Lower leg skin (tissue), 4 donors: ENCODE data around the gene DTNA. TPM values are rescaled to one million over a fixed set of nuclear protein-coding genes. Genes with fewer than 3 reads are reported as not detected.

Experiments
- DNase-seq, 2 donors: peaks; one replicate each; pipeline ENCODE4 v3.0.0-alpha.2; 2019; ENCODE audit warnings: low spot score in 2 of 2
- H3K4me3 ChIP-seq: fragments of 200-600 bp; sonication (generic); 2 replicates; pipeline ENCODE4 v1.5.1; 2017; ENCODE audit warnings: mild to moderate bottlenecking, low read depth; ENCODE audit not compliant: poor library complexity, severe bottlenecking
- POLR2A ChIP-seq, 2 donors: fragments of 450-650 bp; IDR thresholded peaks; one replicate each; pipeline ENCODE4 v1.6.1; 2016 to 2017; ENCODE audit warnings: antibody characterized with exemption in 2 of 2, mild to moderate bottlenecking in 1 of 2, moderate library complexity in 1 of 2
- WGBS, 2 donors: methylation state at CpG; one replicate each; pipeline ENCODE4 v1.1.5; 2018; 5-methylcytosine and 5-hydroxymethylcytosine counted together
- intact Hi-C: fragments of 100-400 bp; cut with DNase I; formaldehyde crosslinking; loops from one replicate; pipeline ENCODE4 v1.15.0; 2023; ENCODE audit warnings: low total_unique reads
- total RNA-seq, 4 donors: library from RNA; depleted of rRNA; stranded (reverse); fragments of >200 nt; gene quantifications; one replicate each; pipeline ENCODE4 v1.1.0, GENCODE V29; 2016
- TF ChIP-seq, protein P1 (sequence below), 3 donors: fragments of 450-650 bp; IDR thresholded peaks; one replicate each; pipeline ENCODE4 v1.5.1; 2016; ENCODE audit warnings: antibody characterized with exemption in 3 of 3, mild to moderate bottlenecking in 3 of 3, moderate library complexity in 2 of 3

DTNA gene
- total RNA-seq, 4 donors from 2014 or later = 3.3 to 8.0 (median 5.7) TPM

DNA sequence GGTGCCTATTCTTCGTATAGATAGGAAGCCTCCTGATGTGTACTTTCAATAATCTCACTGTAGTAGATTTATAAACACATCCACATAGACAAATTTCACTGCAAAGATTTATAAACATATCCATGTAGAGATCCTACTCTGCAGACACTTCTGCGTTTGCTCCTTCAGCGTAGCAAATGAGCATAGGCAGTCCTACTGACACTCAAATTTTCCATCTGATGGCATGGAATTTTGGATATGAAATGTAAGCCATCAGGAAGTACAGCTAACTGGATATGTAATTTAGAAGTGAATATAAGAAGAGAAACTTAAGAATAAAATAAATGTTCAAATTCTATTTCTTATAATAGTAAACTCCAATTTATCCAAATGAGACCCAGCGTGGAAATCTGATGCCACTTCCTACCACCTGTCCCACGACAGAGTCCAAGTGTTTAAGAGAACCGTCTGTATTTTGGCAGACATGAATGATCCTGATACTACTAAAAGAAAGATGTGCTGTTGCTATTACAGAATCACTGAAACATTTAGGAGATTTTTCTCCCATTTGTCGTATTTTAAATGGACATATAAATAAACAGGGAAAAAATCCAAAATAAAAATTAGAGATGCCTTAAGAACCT, 86.0 kb downstream of the DTNA start:
- no peak overlapping the region for H3K4me3 ChIP-seq
- no peak for DNase-seq
- TF ChIP-seq POLR2A (IDR thresholded peaks at IDR 0.05) = no peak
- TF ChIP-seq, protein P1, sequence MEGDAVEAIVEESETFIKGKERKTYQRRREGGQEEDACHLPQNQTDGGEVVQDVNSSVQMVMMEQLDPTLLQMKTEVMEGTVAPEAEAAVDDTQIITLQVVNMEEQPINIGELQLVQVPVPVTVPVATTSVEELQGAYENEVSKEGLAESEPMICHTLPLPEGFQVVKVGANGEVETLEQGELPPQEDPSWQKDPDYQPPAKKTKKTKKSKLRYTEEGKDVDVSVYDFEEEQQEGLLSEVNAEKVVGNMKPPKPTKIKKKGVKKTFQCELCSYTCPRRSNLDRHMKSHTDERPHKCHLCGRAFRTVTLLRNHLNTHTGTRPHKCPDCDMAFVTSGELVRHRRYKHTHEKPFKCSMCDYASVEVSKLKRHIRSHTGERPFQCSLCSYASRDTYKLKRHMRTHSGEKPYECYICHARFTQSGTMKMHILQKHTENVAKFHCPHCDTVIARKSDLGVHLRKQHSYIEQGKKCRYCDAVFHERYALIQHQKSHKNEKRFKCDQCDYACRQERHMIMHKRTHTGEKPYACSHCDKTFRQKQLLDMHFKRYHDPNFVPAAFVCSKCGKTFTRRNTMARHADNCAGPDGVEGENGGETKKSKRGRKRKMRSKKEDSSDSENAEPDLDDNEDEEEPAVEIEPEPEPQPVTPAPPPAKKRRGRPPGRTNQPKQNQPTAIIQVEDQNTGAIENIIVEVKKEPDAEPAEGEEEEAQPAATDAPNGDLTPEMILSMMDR (IDR thresholded peaks at IDR 0.05) = no peak
- WGBS, 2 donors = 80 to 86% methylated on average over 7 of the region's 7 CpGs
- intact Hi-C loops = no loop called here

DNA sequence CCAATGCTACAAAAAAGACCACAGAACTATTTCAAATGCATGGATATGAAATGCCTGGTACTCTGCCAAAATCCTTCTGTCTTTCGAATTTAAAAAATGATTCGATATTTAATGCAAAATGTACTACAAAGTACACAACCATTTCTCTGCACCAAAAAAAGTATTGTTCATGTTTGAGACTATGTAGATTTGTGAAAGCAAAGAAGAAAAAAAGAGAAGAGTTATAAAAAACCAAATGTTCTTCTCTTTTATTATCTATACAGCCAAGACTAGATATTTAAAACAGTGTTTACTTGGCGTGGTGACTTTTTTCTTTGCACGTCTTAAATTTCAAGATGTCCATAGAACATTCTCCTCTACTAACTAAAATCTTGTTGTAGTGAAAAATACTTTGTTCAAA, 89.2 kb downstream of the DTNA start:
- TF ChIP-seq, protein P1 (IDR thresholded peaks at IDR 0.05) = no peak
- TF ChIP-seq POLR2A (IDR thresholded peaks at IDR 0.05) = no peak
- 70 to 78% methylated on average over 4 of the region's 4 CpGs for WGBS, 2 donors
- no peak overlapping the region for H3K4me3 ChIP-seq
- intact Hi-C loops = no loop called here
- no peak for DNase-seq

DNA sequence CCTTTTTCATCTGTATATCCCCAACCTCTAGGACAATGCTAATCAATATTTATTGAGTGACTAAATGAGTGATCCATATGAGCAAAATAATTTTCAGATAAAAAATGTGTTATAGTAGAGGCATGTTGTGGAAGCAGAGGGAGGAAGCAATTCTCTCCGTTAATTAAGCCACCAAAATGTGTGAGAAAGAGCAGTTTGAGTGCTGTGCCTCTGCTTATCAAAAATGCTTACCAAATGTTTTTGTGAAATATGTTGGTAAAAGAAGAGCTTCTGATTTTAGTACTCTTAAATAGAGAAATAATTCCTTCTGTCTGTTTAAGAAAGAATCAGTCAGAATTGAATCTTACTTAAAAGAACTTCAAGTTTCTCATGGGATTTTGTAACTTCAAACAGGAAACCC, 90.3 kb downstream of the DTNA start:
- H3K4me3 ChIP-seq = no peak overlapping the region
- intact Hi-C loops = no loop called here
- 95% methylated on average over 1 of the region's 1 CpG for WGBS, 2 donors
- TF ChIP-seq, protein P1 (IDR thresholded peaks at IDR 0.05) = no peak
- no peak for TF ChIP-seq POLR2A (IDR thresholded peaks at IDR 0.05)
- DNase-seq = no peak

DNA sequence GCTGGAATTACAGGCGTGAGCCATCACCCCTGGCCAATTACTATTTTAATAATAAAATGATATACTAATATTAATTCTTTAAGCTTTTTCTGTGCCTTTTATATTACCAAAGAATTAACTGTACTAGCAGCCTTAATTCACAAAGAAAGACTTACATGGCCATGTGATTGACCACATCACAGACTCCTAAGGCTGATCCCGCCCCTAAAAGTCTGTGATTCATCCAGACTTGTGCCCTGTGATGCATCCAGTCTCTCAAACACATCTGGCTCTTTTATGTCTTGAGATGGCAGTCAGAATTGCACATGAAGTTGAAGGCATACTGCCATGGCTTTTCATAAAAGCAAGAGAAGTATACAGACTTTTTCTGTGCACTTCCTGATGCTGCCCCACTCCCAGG, 91.7 kb downstream of the DTNA start:
- 73% methylated on average over 2 of the region's 2 CpGs for WGBS, 2 donors
- intact Hi-C loops = no loop called here
- no peak overlapping the region for H3K4me3 ChIP-seq
- DNase-seq = no peak
- TF ChIP-seq POLR2A (IDR thresholded peaks at IDR 0.05) = no peak
- TF ChIP-seq, protein P1 (IDR thresholded peaks at IDR 0.05) = no peak

DNA sequence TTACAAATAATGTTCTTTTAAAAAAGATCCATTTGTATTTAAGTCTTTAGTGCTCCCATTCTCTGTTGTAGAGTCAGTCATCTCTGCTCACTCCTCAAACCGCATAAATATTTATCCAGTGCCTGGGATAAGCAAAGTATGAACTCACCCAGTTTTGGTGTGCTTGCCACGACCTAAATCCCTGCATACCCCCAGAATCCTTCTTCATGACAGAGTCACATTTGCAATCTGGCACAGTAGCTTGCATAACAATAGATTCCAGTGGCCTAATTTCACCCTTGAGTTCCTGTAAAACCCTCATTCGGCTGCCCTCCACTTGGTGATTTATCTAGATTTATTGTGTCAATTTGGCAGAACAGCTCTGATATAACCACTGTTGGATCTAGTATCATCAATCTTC, 92.9 kb downstream of the DTNA start:
- intact Hi-C loops = no loop called here
- 43 to 48% methylated on average over 3 of the region's 3 CpGs for WGBS, 2 donors
- no peak for TF ChIP-seq POLR2A (IDR thresholded peaks at IDR 0.05)
- TF ChIP-seq, protein P1 (IDR thresholded peaks at IDR 0.05) = no peak
- no peak overlapping the region for H3K4me3 ChIP-seq
- no peak for DNase-seq

DNA sequence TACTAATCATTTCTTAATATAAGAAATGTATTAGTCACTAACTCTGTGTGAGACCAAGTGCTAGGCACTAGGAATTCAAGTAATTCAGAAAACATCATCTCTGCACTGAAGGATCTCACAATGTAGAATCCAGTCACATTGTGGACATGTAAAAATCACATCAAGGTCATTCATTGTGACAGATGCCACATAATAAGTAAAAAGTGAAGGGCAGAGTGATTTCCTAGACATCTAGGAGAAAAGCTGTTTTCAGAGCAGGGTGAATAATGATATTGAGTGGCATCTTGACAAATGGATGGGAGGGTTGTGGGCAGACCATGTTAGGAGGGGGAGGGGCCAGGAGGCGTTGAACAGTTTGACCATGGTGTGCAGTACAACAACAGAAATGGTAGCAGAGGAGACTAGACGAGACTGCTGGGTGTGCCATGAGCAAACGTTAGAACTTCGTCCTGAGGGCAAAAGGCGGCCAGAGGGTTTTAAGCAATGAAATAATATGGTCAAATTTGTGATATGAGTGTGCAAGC, 93.8 kb downstream of the DTNA start:
- intact Hi-C loops = no loop called here
- H3K4me3 ChIP-seq = no peak overlapping the region
- no peak for DNase-seq
- 75 to 78% methylated on average over 5 of the region's 5 CpGs for WGBS, 2 donors
- no peak for TF ChIP-seq POLR2A (IDR thresholded peaks at IDR 0.05)
- TF ChIP-seq, protein P1 (IDR thresholded peaks at IDR 0.05) = no peak
